Upper lobe of right lung (tissue), 1 donor: ENCODE measurements around the gene KLHL33. TPM values are rescaled to one million over a fixed set of nuclear protein-coding genes. Genes with fewer than 3 reads are reported as not detected.

Source experiments
- ATAC-seq: fragments of 200-7000 bp; cut with Tn5 transposase; one replicate; pipeline ENCODE4 v1.9.1; 2020; ENCODE audit warnings: mild to moderate bottlenecking, moderate library complexity
- DNase-seq: peaks from one replicate; pipeline ENCODE4 v3.0.0-alpha.2; 2020
- H3K27ac ChIP-seq: fragments of 200-600 bp; one replicate; pipeline ENCODE4 v1.8.0; 2022
- H3K27me3 ChIP-seq: fragments of 200-600 bp; one replicate; pipeline ENCODE4 v1.8.0; 2022; ENCODE audit warnings: mild to moderate bottlenecking
- H3K36me3 ChIP-seq: fragments of 200-600 bp; one replicate; pipeline ENCODE4 v1.8.0; 2022
- H3K4me1 ChIP-seq: fragments of 200-600 bp; one replicate; pipeline ENCODE4 v1.8.0; 2022
- H3K4me3 ChIP-seq: fragments of 200-600 bp; one replicate; pipeline ENCODE4 v1.8.0; 2022; ENCODE audit warnings: mild to moderate bottlenecking
- H3K9me3 ChIP-seq: fragments of 200-600 bp; one replicate; pipeline ENCODE4 v1.8.0; 2022
- intact Hi-C: fragments of 100-400 bp; cut with DNase I; formaldehyde crosslinking; loops from one replicate; pipeline ENCODE4 v1.11.0; 2022
- total RNA-seq: library from RNA; stranded (reverse); fragmentation: NEBNext Ultra II Directional; extraction: Animal tissue kit (Norgen Biotek cat#: 25700); gene quantifications from one replicate; pipeline ENCODE4 v1.2.1, GENCODE V29; 2021
- TF ChIP-seq, protein P1 (sequence below): fragments of 200-600 bp; IDR thresholded peaks from one replicate; pipeline ENCODE4 v1.8.0; 2022; ENCODE audit warnings: antibody characterized with exemption
- donor health status: DM: no; HTN: yes; CAD: no; lungs with severe emphysema.

The KLHL33 gene
- total RNA-seq, 1 donor from 2014 or later = 0.29 TPM

DNA sequence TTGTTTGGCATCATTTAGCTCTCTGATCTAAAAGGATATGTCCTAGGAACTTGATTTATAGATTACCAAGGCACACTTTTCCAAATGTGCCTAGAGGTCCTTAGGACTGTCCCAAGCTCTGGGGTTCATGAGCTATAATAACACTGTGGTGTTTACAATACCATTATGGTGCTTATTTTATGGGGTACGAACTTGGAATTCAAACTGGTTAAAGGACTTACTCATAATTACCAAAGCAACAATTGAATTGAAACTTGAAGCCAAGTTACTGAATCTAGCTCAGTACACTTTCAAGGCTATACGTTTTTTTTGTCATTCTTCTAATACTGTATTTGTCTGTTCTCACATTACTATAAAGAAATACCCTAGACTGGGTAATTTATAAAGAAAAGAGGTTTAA is 13.1 kb downstream of the KLHL33 start:
- Histone ChIP-seq H3K9me3 (no peaks in the 10 kb centered on the region), H3K4me1 (peaks cover 4% of the 10 kb centered on the region), H3K27ac (no peak overlapping the region), H3K4me3 (no peak overlapping the region), H3K27me3 (no peaks in the 10 kb centered on the region), H3K36me3 (no peaks in the 10 kb centered on the region)
- DNase-seq (no peak), ATAC-seq (no peak)
- intact Hi-C loops = no loop called here
- TF ChIP-seq, protein P1, sequence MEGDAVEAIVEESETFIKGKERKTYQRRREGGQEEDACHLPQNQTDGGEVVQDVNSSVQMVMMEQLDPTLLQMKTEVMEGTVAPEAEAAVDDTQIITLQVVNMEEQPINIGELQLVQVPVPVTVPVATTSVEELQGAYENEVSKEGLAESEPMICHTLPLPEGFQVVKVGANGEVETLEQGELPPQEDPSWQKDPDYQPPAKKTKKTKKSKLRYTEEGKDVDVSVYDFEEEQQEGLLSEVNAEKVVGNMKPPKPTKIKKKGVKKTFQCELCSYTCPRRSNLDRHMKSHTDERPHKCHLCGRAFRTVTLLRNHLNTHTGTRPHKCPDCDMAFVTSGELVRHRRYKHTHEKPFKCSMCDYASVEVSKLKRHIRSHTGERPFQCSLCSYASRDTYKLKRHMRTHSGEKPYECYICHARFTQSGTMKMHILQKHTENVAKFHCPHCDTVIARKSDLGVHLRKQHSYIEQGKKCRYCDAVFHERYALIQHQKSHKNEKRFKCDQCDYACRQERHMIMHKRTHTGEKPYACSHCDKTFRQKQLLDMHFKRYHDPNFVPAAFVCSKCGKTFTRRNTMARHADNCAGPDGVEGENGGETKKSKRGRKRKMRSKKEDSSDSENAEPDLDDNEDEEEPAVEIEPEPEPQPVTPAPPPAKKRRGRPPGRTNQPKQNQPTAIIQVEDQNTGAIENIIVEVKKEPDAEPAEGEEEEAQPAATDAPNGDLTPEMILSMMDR = no peak

DNA sequence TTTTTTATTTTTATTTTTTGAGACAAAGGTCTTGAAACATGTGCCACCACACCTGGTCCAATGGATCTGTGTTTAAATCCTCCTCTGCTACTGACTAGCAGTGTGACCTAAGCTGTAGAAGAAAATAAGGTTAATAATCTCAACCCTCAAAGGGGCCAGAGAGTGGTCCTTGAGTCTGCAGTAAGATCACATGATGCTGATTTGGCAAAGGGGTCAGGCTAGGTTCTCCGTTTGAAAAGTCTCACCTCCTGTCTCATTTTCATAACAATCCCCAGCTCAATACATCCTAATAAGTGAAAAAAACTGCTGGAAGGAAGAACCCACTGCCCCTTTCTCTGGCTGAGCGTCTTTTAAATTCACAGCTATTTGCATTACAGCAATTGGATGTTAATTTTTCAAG is 14.7 kb downstream of the KLHL33 start:
- TF ChIP-seq, protein P1 = no peak
- ATAC-seq = no peak

GRCh38 chr14:20419419-20419818 is 16.5 kb downstream of the KLHL33 start:
- TF ChIP-seq, protein P1 = no peak
- Histone ChIP-seq H3K4me3 (no peak overlapping the region), H3K27me3 (no peaks in the 10 kb centered on the region), H3K9me3 (no peaks in the 10 kb centered on the region), H3K4me1 (no peaks in the 10 kb centered on the region), H3K36me3 (no peaks in the 10 kb centered on the region), H3K27ac (no peak overlapping the region)
- DNase-seq (no peak), ATAC-seq (peak; percentile 11)
- intact Hi-C loops = no loop called here

More for the DNA sequence above, 14.7 kb downstream of the KLHL33 start:
- intact Hi-C loops = no loop called here
- DNase-seq = no peak
- H3K4me1 ChIP-seq = no peaks in the 10 kb centered on the region
- H3K9me3 ChIP-seq = no peaks in the 10 kb centered on the region
- no peaks in the 10 kb centered on the region for H3K36me3 ChIP-seq
- no peak overlapping the region for H3K27ac ChIP-seq
- H3K4me3 ChIP-seq = no peak overlapping the region
- H3K27me3 ChIP-seq = no peaks in the 10 kb centered on the region

GRCh38 chr14:20418501-20418909 is 17.5 kb downstream of the KLHL33 start:
- Histone ChIP-seq H3K36me3 (no peaks in the 10 kb centered on the region), H3K9me3 (no peaks in the 10 kb centered on the region), H3K4me3 (no peak overlapping the region), H3K27ac (no peak overlapping the region), H3K4me1 (peaks cover 5% of the 10 kb centered on the region), H3K27me3 (no peaks in the 10 kb centered on the region)
- intact Hi-C loops = no loop called here
- DNase-seq = no peak
- TF ChIP-seq, protein P1 = no peak
- ATAC-seq = no peak

DNA sequence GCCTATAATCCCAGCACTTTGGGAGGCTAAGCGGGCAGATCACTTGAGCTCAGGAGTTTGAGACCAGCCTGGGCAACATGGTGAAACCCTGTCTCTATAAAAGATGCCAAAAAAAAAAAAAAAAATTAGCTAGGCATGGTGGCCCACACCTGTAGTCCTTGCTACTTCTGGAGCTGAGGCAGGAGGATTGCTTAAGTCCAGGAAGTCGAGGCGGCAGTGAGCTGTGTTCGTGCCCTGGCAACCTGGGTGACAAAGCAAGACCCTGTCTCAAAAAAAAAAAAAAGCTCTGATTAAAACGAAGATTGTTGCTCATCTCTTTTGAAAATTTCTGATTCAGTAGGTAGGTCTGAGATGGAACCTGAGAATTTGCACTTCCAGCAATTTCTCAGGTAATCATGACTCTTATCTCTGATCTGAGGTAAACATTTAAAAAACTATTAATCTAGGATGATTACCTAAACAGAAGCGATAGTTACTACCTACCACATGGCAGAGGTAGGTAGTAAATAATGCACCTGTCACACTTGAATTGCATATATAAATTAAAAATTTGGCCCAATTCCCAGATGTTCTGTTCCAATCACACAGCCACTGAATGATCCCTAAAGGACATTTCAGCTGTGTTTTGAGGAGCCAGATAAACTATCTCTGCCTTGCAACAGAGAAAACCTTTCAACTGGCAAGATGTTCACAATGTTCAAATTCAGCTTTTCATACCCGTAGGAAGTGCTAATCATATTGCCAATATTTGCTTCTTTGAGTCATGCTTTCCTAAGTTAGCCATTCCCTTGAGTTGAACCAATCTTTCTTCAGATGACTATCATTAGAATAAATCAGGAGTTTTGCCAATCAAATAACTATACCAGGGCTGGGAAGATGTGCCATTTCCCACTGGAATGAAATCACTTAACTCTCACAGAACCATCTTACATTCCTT is 18.4 kb downstream of the KLHL33 start:
- no peak for DNase-seq
- Histone ChIP-seq H3K9me3 (no peaks in the 10 kb centered on the region), H3K4me1 (peaks cover 5% of the 10 kb centered on the region), H3K4me3 (no peak overlapping the region), H3K27ac (no peak overlapping the region), H3K36me3 (no peaks in the 10 kb centered on the region), H3K27me3 (no peaks in the 10 kb centered on the region)
- TF ChIP-seq, protein P1 = no peak
- no peak for ATAC-seq
- intact Hi-C loops = no loop called here
